Activated B cell treated with CpG ODN at 0.5 μM for 24 hours (primary cell): ENCODE results near the gene ROM1. TPM values are rescaled to one million over a fixed set of nuclear protein-coding genes. Genes with fewer than 3 reads are reported as not detected.
"Not testable (repeated sequence)": the region's sequence is repeated elsewhere in the genome, so short reads cannot be mapped to it uniquely, and the experiment has no call there.

Experiments used
- ATAC-seq: fragments of 200-7000 bp; cut with Tn5 transposase; one replicate; pipeline ENCODE4 v1.10.0; 2021; ENCODE audit warnings: low read depth, mild to moderate bottlenecking, moderate library complexity
- CTCF ChIA-PET: fragments of 350-600 bp; sonication (Branson Sonifier 250); formaldehyde crosslinking; loops from one replicate; lab custom pipeline; 2021; ENCODE audit warnings: antibody characterized with exemption; lab: Charles Lee
- POLR2A ChIA-PET: fragments of 350-600 bp; sonication (Branson Sonifier 250); formaldehyde crosslinking; loops from one replicate; lab custom pipeline; 2021; ENCODE audit warnings: antibody characterized with exemption; lab: Charles Lee
- DNase-seq: peaks from one replicate; pipeline ENCODE4 v3.0.0; 2022
- H3K27ac Mint-ChIP-seq: one replicate; pipeline ENCODE4 v1.8.0; 2020; ENCODE audit warnings: mixed read lengths
- H3K27me3 Mint-ChIP-seq: one replicate; pipeline ENCODE4 v1.8.0; 2021; ENCODE audit warnings: mixed read lengths
- H3K36me3 Mint-ChIP-seq: one replicate; pipeline ENCODE4 v1.8.0; 2021; ENCODE audit warnings: low read depth, mixed read lengths
- H3K4me1 Mint-ChIP-seq: one replicate; pipeline ENCODE4 v1.8.0; 2021; ENCODE audit warnings: mixed read lengths
- H3K4me3 Mint-ChIP-seq: one replicate; pipeline ENCODE4 v1.8.0; 2020; ENCODE audit warnings: mild to moderate bottlenecking, mixed read lengths
- H3K9me3 Mint-ChIP-seq: one replicate; pipeline ENCODE4 v1.8.0; 2020; ENCODE audit warnings: mixed read lengths
- CTCF ChIP-seq: fragments of 200-600 bp; IDR thresholded peaks from one replicate; pipeline ENCODE4 v1.8.0; 2022; ENCODE audit warnings: antibody characterized with exemption, mild to moderate bottlenecking
- intact Hi-C: fragments of 100-400 bp; cut with micrococcal nuclease; formaldehyde crosslinking; loops from one replicate; pipeline ENCODE4 v1.15.1; 2024
- total RNA-seq: library from RNA; stranded (reverse); gene quantifications from 2 replicates; pipeline ENCODE4 v1.2.3, GENCODE V29; 2022

Gene ROM1
- total RNA-seq, 1 donor from 2014 or later, result 0.89 TPM

GRCh38 chr11:62569611-62570010 is 43.4 kb upstream of the ROM1 start:
- intact Hi-C loops, result loop anchor here (5.0 kb wide), 2 partner anchors 183 to 263 kb away; partner anchors contain the start of genes STX5, TEX54 and ZBTB3
- CTCF ChIA-PET, result interaction anchor here (1.1 to 2.0 kb wide), 2 partner anchors 9 to 145 kb away, joined by 3 to 6 read pairs; no protein-coding TSS in a partner anchor
- POLR2A ChIA-PET, result interaction anchor here (1.0 to 1.4 kb wide), 3 partner anchors 12 to 158 kb away, joined by 3 to 8 read pairs (median 3); partner anchors contain the start of genes HNRNPUL2, TTC9C and TUT1
- Mint-ChIP-seq H3K4me1 (peaks cover 42% of the 10 kb centered on the region), H3K4me3 (no peak overlapping the region), H3K9me3 (no peaks in the 10 kb centered on the region), H3K27me3 (no peaks in the 10 kb centered on the region), H3K36me3 (peaks cover 89% of the 10 kb centered on the region), H3K27ac (no peak overlapping the region)
- ATAC-seq (no peak), DNase-seq (no peak)
- no peak for TF ChIP-seq CTCF

GRCh38 chr11:62570903-62571302 is 42.2 kb upstream of the ROM1 start:
- H3K4me1 Mint-ChIP-seq, result peaks cover 49% of the 10 kb centered on the region
- peak overlapping the region; percentile 78 for H3K27ac Mint-ChIP-seq
- not testable (repeated sequence) for H3K9me3 Mint-ChIP-seq, H3K27me3 Mint-ChIP-seq, ATAC-seq, DNase-seq
- intact Hi-C loops, result loop anchor here (5.0 kb wide), 2 partner anchors 181 to 261 kb away; partner anchors contain the start of genes STX5, TEX54 and ZBTB3
- ChIA-PET POLR2A (interaction anchor here (1.0 to 4.8 kb wide), 4 partner anchors 12 to 157 kb away, joined by 3 to 40 read pairs (median 7); partner anchors contain the start of genes HNRNPUL2, TTC9C and TUT1), CTCF (interaction anchor here (2.0 kb wide), 1 partner anchor 146 kb away, joined by 6 read pairs; no protein-coding TSS in a partner anchor)
- peaks cover 81% of the 10 kb centered on the region for H3K36me3 Mint-ChIP-seq
- peak overlapping the region; percentile 40 for H3K4me3 Mint-ChIP-seq

GRCh38 chr11:62571493-62571892 is 41.6 kb upstream of the ROM1 start:
- CTCF ChIA-PET, ATAC-seq, DNase-seq, H3K27me3 Mint-ChIP-seq, H3K9me3 Mint-ChIP-seq: not testable (repeated sequence)
- intact Hi-C loops, result loop anchor here (5.0 kb wide), 2 partner anchors 181 to 261 kb away; partner anchors contain the start of genes STX5, TEX54 and ZBTB3
- peak overlapping the region; percentile 78 for H3K27ac Mint-ChIP-seq
- H3K36me3 Mint-ChIP-seq, result peaks cover 79% of the 10 kb centered on the region
- peak overlapping the region; percentile 40 for H3K4me3 Mint-ChIP-seq
- POLR2A ChIA-PET, result interaction anchor here (1.4 to 4.8 kb wide), 2 partner anchors 12 to 29 kb away, joined by 6 to 40 read pairs; no protein-coding TSS in a partner anchor
- H3K4me1 Mint-ChIP-seq, result peaks cover 49% of the 10 kb centered on the region

GRCh38 chr11:62572431-62572830 is 40.6 kb upstream of the ROM1 start:
- intact Hi-C loops, result loop anchor here (5.0 kb wide), 2 partner anchors 180 to 260 kb away; partner anchors contain the start of genes STX5, TEX54 and ZBTB3
- ATAC-seq (no peak), DNase-seq (no peak)
- H3K36me3 Mint-ChIP-seq, result peaks cover 79% of the 10 kb centered on the region
- ChIA-PET CTCF (interaction anchor here (1.1 to 1.8 kb wide), 3 partner anchors 19 to 177 kb away, joined by 3 to 6 read pairs (median 3); partner anchors contain the start of gene TUT1), POLR2A (interaction anchor here (0.6 to 4.8 kb wide), 10 partner anchors 13 to 315 kb away, joined by 3 to 121 read pairs (median 7); partner anchors contain the start of genes MTA2, SLC3A2 and TUT1)
- no peaks in the 10 kb centered on the region for H3K27me3 Mint-ChIP-seq
- H3K4me3 Mint-ChIP-seq, result peak overlapping the region; percentile 97
- peak overlapping the region; percentile 94 for H3K27ac Mint-ChIP-seq
- peaks cover 50% of the 10 kb centered on the region for H3K4me1 Mint-ChIP-seq
- H3K9me3 Mint-ChIP-seq, result no peaks in the 10 kb centered on the region
- no peak for TF ChIP-seq CTCF

GRCh38 chr11:62573006-62573591 is 40.0 kb upstream of the ROM1 start:
- Mint-ChIP-seq H3K9me3 (no peaks in the 10 kb centered on the region), H3K27me3 (no peaks in the 10 kb centered on the region), H3K36me3 (peaks cover 82% of the 10 kb centered on the region), H3K4me3 (peak overlapping the region; percentile 97), H3K27ac (peak overlapping the region; percentile 94), H3K4me1 (peaks cover 51% of the 10 kb centered on the region)
- TF ChIP-seq CTCF, result no peak
- ChIA-PET POLR2A (interaction anchor here (0.5 to 4.8 kb wide), 39 partner anchors 14 to 309 kb away, joined by 3 to 121 read pairs (median 6); partner anchors contain the start of genes AHNAK, B3GAT3, C11orf98 and CSKMT), CTCF (interaction anchor here (1.0 to 1.8 kb wide), 4 partner anchors 18 to 148 kb away, joined by 3 to 6 read pairs (median 4); partner anchors contain the start of gene TUT1)
- intact Hi-C loops, result loop anchor here (5.0 kb wide), 2 partner anchors 179 to 259 kb away; partner anchors contain the start of genes STX5, TEX54 and ZBTB3
- no peak for DNase-seq
- ATAC-seq, result no peak
